KMS-11 (cell line): ENCODE data around the gene ZNF789.

ENCODE experiments used
- H2AFZ ChIP-seq: fragments of 200-600 bp; sonication (generic); 2 replicates; pipeline ENCODE4 v1.6.1; 2016; ENCODE audit warnings: antibody characterized with exemption, mixed run types, low read depth
- H3K27ac ChIP-seq: fragments of 200-600 bp; sonication (generic); 2 replicates; pipeline ENCODE4 v1.6.1; 2016; ENCODE audit warnings: mild to moderate bottlenecking, mixed run types
- H3K27me3 ChIP-seq: fragments of 200-600 bp; sonication (generic); 2 replicates; pipeline ENCODE4 v1.6.1; 2017; ENCODE audit warnings: mild to moderate bottlenecking, low read depth, mixed run types, moderate library complexity; ENCODE audit not compliant: insufficient read depth
- H3K36me3 ChIP-seq: fragments of 200-600 bp; sonication (generic); 2 replicates; pipeline ENCODE4 v1.6.1; 2017; ENCODE audit warnings: mild to moderate bottlenecking, mixed run types; ENCODE audit not compliant: insufficient read depth
- H3K4me1 ChIP-seq: fragments of 200-600 bp; sonication (generic); 2 replicates; pipeline ENCODE4 v1.6.1; 2016; ENCODE audit warnings: mild to moderate bottlenecking, low read depth, mixed run types; ENCODE audit not compliant: poor library complexity, severe bottlenecking
- H3K4me2 ChIP-seq: fragments of 200-600 bp; sonication (generic); 2 replicates; pipeline ENCODE4 v1.7.0; 2016; ENCODE audit warnings: mild to moderate bottlenecking, mixed run types
- H3K4me3 ChIP-seq: fragments of 200-600 bp; sonication (generic); IDR thresholded peaks from 2 replicates; pipeline ENCODE4 v1.6.1; 2017; ENCODE audit warnings: low read depth, low read length, mixed read lengths; ENCODE audit not compliant: insufficient read depth
- H3K79me2 ChIP-seq: fragments of 200-600 bp; sonication (generic); 2 replicates; pipeline ENCODE4 v1.6.1; 2016; ENCODE audit warnings: low read depth, mixed run types; ENCODE audit not compliant: insufficient read depth
- H3K9ac ChIP-seq: fragments of 200-600 bp; sonication (generic); 2 replicates; pipeline ENCODE4 v1.6.1; 2016; ENCODE audit warnings: mild to moderate bottlenecking, mixed run types
- H4K20me1 ChIP-seq: fragments of 200-600 bp; sonication (generic); 2 replicates; pipeline ENCODE4 v1.6.1; 2016; ENCODE audit warnings: mild to moderate bottlenecking, mixed run types; ENCODE audit not compliant: insufficient read depth
- CTCF ChIP-seq: fragments of 200-600 bp; sonication (generic); conservative IDR thresholded peaks from 2 replicates; pipeline ENCODE4 v1.6.1; 2017; ENCODE audit warnings: low read depth, mild to moderate bottlenecking, antibody characterized with exemption, low read length, moderate library complexity, mixed read lengths

Gene ZNF789

GRCh38 chr7:99469381-99470065, 3.2 kb upstream of the ZNF789 start:
- H3K4me1 ChIP-seq: peaks cover 16% of the 10 kb centered on the region
- H3K4me2 ChIP-seq: no peak overlapping the region
- no peak overlapping the region for H3K9ac ChIP-seq
- H3K27me3 ChIP-seq: no peaks in the 10 kb centered on the region
- no peak overlapping the region for H3K4me3 ChIP-seq
- H3K79me2 ChIP-seq: peaks cover 33% of the 10 kb centered on the region
- H3K27ac ChIP-seq: no peak overlapping the region
- no peak overlapping the region for H2AFZ ChIP-seq
- H3K36me3 ChIP-seq: no peaks in the 10 kb centered on the region; the same call in 1 of the 2 replicates
- no peaks in the 10 kb centered on the region for H4K20me1 ChIP-seq
- no peak for TF ChIP-seq CTCF

GRCh38 chr7:99473315-99473596, 566 bp downstream of the ZNF789 start:
- H3K36me3 ChIP-seq: no peaks in the 10 kb centered on the region; the same call in 1 of the 2 replicates
- no peaks in the 10 kb centered on the region for H4K20me1 ChIP-seq
- H3K27ac ChIP-seq: peak overlapping the region; percentile 70; the same call in 1 of the 2 replicates
- H3K4me1 ChIP-seq: peaks cover 11% of the 10 kb centered on the region
- H2AFZ ChIP-seq: peak overlapping the region; percentile 83
- TF ChIP-seq CTCF: no peak
- H3K27me3 ChIP-seq: no peaks in the 10 kb centered on the region
- no peak overlapping the region for H3K4me3 ChIP-seq
- peak overlapping the region; percentile 63; the same call in 1 of the 2 replicates for H3K9ac ChIP-seq
- peak overlapping the region; percentile 44 for H3K4me2 ChIP-seq
- H3K79me2 ChIP-seq: peaks cover 48% of the 10 kb centered on the region; the same call in 1 of the 2 replicates

GRCh38 chr7:99476107-99476506, 3.4 kb downstream of the ZNF789 start:
- Histone ChIP-seq H3K27me3 (no peaks in the 10 kb centered on the region), H3K4me2 (no peak overlapping the region), H3K4me3 (no peak overlapping the region), H3K27ac (no peak overlapping the region), H4K20me1 (no peaks in the 10 kb centered on the region), H3K4me1 (peaks cover 11% of the 10 kb centered on the region), H3K36me3 (peaks cover 4% of the 10 kb centered on the region; the same call in 1 of the 2 replicates), H3K79me2 (peaks cover 53% of the 10 kb centered on the region; the same call in 1 of the 2 replicates), H3K9ac (no peak overlapping the region), H2AFZ (no peak overlapping the region)
- no peak for TF ChIP-seq CTCF

- Histone ChIP-seq H2AFZ (no peak overlapping the region), H3K27ac (no peak overlapping the region), H3K4me1 (peaks cover 8% of the 10 kb centered on the region), H3K9ac (no peak overlapping the region), H3K4me3 (no peak overlapping the region), H3K79me2 (peaks cover 43% of the 10 kb centered on the region; the same call in 1 of the 2 replicates), H3K4me2 (no peak overlapping the region), H3K27me3 (no peaks in the 10 kb centered on the region), H4K20me1 (no peaks in the 10 kb centered on the region), H3K36me3 (peaks cover 4% of the 10 kb centered on the region; the same call in 1 of the 2 replicates)
- no peak for TF ChIP-seq CTCF
Measured at GRCh38 chr7:99478464-99479440, 6.1 kb downstream of the ZNF789 start.
